Large intestine (tissue), 3 donors: ENCODE data around the gene HIRA. TPM values are rescaled to one million over a fixed set of nuclear protein-coding genes. Genes with fewer than 3 reads are reported as not detected.

Experiments used
- DNase-seq, 2 donors: peaks; one replicate each; pipeline versions ENCODE4 v3.0.0 to v3.0.0-alpha.2; 2013
- H3K27ac ChIP-seq: one replicate; pipeline ENCODE4 v1.5.1; 2013; ENCODE audit warnings: low read length
- H3K27me3 ChIP-seq: 2 replicates; pipeline ENCODE4 v1.6.1; 2013; ENCODE audit warnings: low read length; ENCODE audit not compliant: control insufficient read depth, insufficient read depth
- H3K36me3 ChIP-seq: 2 replicates; pipeline ENCODE4 v1.6.1; 2013; ENCODE audit warnings: low read length; ENCODE audit not compliant: control insufficient read depth, insufficient read depth
- H3K4me1 ChIP-seq: one replicate; pipeline ENCODE4 v1.6.1; 2013; ENCODE audit warnings: low read length; ENCODE audit not compliant: control insufficient read depth, insufficient read depth
- H3K4me3 ChIP-seq: one replicate; pipeline ENCODE4 v1.5.1; 2013; ENCODE audit warnings: low read length
- H3K9me3 ChIP-seq: one replicate; pipeline ENCODE4 v1.6.1; 2013; ENCODE audit warnings: mild to moderate bottlenecking, low read depth, low read length, moderate library complexity; ENCODE audit not compliant: control insufficient read depth
- WGBS: methylation state at CpG from one replicate; pipeline ENCODE4 v1.1.5; 2013; ENCODE audit warnings: low lambda C conversion rate; ENCODE audit not compliant: insufficient coverage; 5-methylcytosine and 5-hydroxymethylcytosine counted together
- polyA plus RNA-seq: library from polyadenylated mRNA; unstranded; fragments of 120-200 nt; gene quantifications from one replicate; pipeline ENCODE4 v1.2.1, GENCODE V29; 2013

Gene HIRA
- polyA plus RNA-seq, 1 donor, result 29.6 TPM

GRCh38 chr22:19464546-19464945, 33.0 kb upstream of the HIRA start:
- Histone ChIP-seq H3K36me3 (peaks cover 68% of the 10 kb centered on the region), H3K27me3 (no peaks in the 10 kb centered on the region), H3K4me3 (no peak overlapping the region), H3K4me1 (no peaks in the 10 kb centered on the region), H3K9me3 (no peaks in the 10 kb centered on the region), H3K27ac (no peak overlapping the region)
- DNase-seq, result no peak
- WGBS, result no CpG with 5 or more reads among the region's 1 CpG

DNA sequence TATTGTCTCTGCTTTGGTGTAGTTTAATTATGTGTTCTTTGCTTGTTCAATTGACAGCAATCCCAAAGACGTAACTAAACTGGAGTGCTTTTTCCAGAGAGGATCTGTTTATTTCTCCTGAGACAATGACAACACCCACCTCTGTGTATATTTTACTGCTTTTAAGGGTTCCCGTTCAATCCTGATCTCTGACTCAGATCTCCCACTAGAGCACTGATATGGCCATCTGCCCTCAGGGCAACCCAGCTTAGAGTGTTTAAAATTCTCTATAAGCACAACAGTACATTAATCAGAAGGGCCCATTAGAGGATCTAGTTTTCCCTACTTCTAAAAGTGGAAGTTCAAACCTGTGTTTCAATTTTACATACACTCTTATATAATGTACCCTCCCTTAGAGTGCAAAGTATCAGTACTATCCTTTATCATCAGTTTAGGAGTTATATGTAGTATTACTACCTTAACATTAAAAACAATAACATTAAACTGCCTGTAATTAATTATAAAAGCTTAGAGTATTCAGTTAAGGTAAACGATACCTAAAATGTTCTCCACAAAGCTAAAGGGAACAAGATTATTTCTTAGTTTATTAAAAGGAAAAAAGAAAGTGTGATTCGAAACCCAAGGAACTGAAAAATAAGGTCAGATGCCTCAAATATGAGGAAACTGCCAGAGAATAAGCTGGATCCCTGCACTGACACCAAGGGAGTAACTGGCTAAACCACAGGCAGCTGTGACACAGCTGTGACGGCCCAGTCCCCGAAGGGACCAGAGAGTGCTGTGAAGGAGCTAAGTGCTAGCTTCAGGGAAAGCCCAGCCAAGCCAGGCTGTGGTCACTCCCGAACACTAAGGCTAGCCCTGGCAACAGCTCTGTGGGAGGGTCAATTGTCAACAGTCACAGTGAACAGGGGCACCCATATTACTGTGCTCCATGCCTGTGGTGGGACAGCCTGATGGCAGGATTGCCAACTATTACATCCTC, 32.2 kb upstream of the HIRA start:
- WGBS, result 90% methylated on average over 2 of the region's 7 CpGs
- no peak overlapping the region for H3K4me3 ChIP-seq
- H3K4me1 ChIP-seq, result no peaks in the 10 kb centered on the region
- no peaks in the 10 kb centered on the region for H3K27me3 ChIP-seq
- no peak for DNase-seq
- no peak overlapping the region for H3K27ac ChIP-seq
- peaks cover 61% of the 10 kb centered on the region for H3K36me3 ChIP-seq
- no peaks in the 10 kb centered on the region for H3K9me3 ChIP-seq

DNA sequence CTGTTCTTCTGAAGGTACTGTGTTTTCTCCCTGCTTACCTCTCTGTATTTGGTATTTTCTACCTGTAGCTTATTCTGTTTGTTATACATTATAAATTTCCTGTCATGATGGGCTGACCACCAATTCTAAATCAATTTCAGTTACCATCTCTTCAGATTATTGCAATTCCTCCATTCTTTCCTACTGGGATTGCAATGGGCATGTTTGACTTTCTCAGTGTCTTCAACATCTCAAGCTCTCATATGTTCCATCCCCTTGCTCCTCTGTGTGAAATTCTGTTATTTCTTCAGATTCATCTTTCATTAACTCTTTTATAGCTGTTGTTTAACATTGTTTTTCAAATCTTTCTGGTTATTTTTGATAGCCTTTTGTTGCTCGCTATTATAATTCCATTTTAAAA, 31.5 kb upstream of the HIRA start:
- WGBS, result 100% methylated on average over 1 of the region's 1 CpG
- Histone ChIP-seq H3K27ac (no peak overlapping the region), H3K9me3 (no peaks in the 10 kb centered on the region), H3K27me3 (no peaks in the 10 kb centered on the region), H3K36me3 (peaks cover 55% of the 10 kb centered on the region), H3K4me1 (no peaks in the 10 kb centered on the region), H3K4me3 (no peak overlapping the region)
- DNase-seq, result no peak

GRCh38 chr22:19461506-19461905, 30.0 kb upstream of the HIRA start:
- Histone ChIP-seq H3K4me3 (no peak overlapping the region), H3K4me1 (no peaks in the 10 kb centered on the region), H3K36me3 (peaks cover 50% of the 10 kb centered on the region), H3K9me3 (no peaks in the 10 kb centered on the region), H3K27ac (no peak overlapping the region), H3K27me3 (no peaks in the 10 kb centered on the region)
- no peak for DNase-seq
- no CpG with 5 or more reads among the region's 1 CpG for WGBS

GRCh38 chr22:19460036-19460435, 28.5 kb upstream of the HIRA start:
- 100% methylated on average over 1 of the region's 2 CpGs for WGBS
- no peaks in the 10 kb centered on the region for H3K4me1 ChIP-seq
- H3K9me3 ChIP-seq, result no peaks in the 10 kb centered on the region
- H3K4me3 ChIP-seq, result no peak overlapping the region
- H3K27me3 ChIP-seq, result no peaks in the 10 kb centered on the region
- no peak for DNase-seq
- no peak overlapping the region for H3K27ac ChIP-seq
- peaks cover 53% of the 10 kb centered on the region for H3K36me3 ChIP-seq

- WGBS, result 100% methylated on average over 1 of the region's 8 CpGs
- H3K4me3 ChIP-seq, result no peak overlapping the region
- no peaks in the 10 kb centered on the region for H3K4me1 ChIP-seq
- no peak for DNase-seq
- no peak overlapping the region for H3K27ac ChIP-seq
- no peaks in the 10 kb centered on the region for H3K27me3 ChIP-seq
- peaks cover 60% of the 10 kb centered on the region for H3K36me3 ChIP-seq
- H3K9me3 ChIP-seq, result no peaks in the 10 kb centered on the region
Observed at GRCh38 chr22:19457828-19458428, 26.4 kb upstream of the HIRA start.

DNA sequence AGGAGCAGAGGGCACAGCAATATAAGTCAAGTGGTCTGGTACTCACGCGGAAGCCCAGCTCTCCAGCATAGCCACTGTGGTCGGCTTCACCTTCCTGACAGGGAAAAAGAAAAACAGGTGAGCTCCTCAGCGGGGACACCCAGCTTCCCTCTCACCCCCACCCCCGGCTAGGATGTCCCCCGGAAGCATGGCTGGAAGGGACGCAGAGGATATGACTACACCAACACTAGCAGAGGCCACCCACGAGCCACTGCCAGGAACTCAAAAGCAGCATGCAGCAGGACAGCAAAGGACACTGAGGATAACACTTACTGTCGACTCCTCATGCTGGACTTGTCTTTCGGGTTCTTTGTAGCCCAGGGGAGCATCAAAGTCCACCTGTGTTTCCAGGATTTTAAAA, 25.0 kb upstream of the HIRA start:
- WGBS, result no CpG with 5 or more reads among the region's 10 CpGs
- H3K36me3 ChIP-seq, result peaks cover 65% of the 10 kb centered on the region
- no peaks in the 10 kb centered on the region for H3K4me1 ChIP-seq

GRCh38 chr22:19455585-19456370, 24.2 kb upstream of the HIRA start:
- no CpG with 5 or more reads among the region's 4 CpGs for WGBS
- no peak overlapping the region for H3K4me3 ChIP-seq
- no peak for DNase-seq
- H3K9me3 ChIP-seq, result no peaks in the 10 kb centered on the region
- H3K36me3 ChIP-seq, result peaks cover 65% of the 10 kb centered on the region
- no peaks in the 10 kb centered on the region for H3K27me3 ChIP-seq
- H3K4me1 ChIP-seq, result no peaks in the 10 kb centered on the region
- no peak overlapping the region for H3K27ac ChIP-seq

More for the DNA sequence above, 25.0 kb upstream of the HIRA start:
- no peak overlapping the region for H3K4me3 ChIP-seq
- no peaks in the 10 kb centered on the region for H3K27me3 ChIP-seq
- no peaks in the 10 kb centered on the region for H3K9me3 ChIP-seq
- no peak overlapping the region for H3K27ac ChIP-seq
- no peak for DNase-seq

DNA sequence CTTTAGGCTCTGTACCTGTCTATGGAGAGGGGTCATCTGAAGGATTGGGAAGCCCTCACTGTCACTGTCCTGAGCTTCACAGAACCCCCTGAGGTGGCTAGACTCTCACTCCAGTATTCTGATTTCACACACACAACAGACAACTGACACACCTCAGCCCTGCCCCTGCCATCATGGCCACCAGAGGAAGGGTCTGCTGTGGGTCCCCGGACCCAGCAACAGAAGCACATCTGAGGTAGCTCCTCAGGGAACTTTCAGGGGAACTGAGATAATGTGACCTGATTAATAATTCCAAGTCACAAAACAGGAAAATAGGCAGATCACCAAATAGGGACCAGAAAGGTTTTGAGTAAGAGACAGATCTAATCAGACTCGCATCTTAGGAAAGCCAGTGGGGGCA, 23.5 kb upstream of the HIRA start:
- 100% methylated on average over 1 of the region's 2 CpGs for WGBS
- H3K27me3 ChIP-seq, result no peaks in the 10 kb centered on the region
- no peaks in the 10 kb centered on the region for H3K9me3 ChIP-seq
- no peaks in the 10 kb centered on the region for H3K4me1 ChIP-seq
- no peak overlapping the region for H3K4me3 ChIP-seq
- no peak overlapping the region for H3K27ac ChIP-seq
- peaks cover 66% of the 10 kb centered on the region for H3K36me3 ChIP-seq
- DNase-seq, result no peak

GRCh38 chr22:19454156-19454555, 22.6 kb upstream of the HIRA start:
- 60% methylated on average over 1 of the region's 6 CpGs for WGBS
- Histone ChIP-seq H3K4me1 (no peaks in the 10 kb centered on the region), H3K36me3 (peaks cover 68% of the 10 kb centered on the region)

More at GRCh38 chr22:19454156-19454555, 22.6 kb upstream of the HIRA start:
- DNase-seq, result no peak
- no peaks in the 10 kb centered on the region for H3K9me3 ChIP-seq
- no peak overlapping the region for H3K4me3 ChIP-seq
- no peak overlapping the region for H3K27ac ChIP-seq
- H3K27me3 ChIP-seq, result no peaks in the 10 kb centered on the region
